HG02884 (cell line): Measurements from ENCODE around the gene PACS2.

Experiments used
- ATAC-seq: cut with Tn5 transposase; IDR thresholded peaks from one replicate; pipeline ENCODE4 v1.9.1; 2021; ENCODE audit warnings: mild to moderate bottlenecking, moderate library complexity; ENCODE audit not compliant: unreplicated experiment

Gene PACS2

DNA sequence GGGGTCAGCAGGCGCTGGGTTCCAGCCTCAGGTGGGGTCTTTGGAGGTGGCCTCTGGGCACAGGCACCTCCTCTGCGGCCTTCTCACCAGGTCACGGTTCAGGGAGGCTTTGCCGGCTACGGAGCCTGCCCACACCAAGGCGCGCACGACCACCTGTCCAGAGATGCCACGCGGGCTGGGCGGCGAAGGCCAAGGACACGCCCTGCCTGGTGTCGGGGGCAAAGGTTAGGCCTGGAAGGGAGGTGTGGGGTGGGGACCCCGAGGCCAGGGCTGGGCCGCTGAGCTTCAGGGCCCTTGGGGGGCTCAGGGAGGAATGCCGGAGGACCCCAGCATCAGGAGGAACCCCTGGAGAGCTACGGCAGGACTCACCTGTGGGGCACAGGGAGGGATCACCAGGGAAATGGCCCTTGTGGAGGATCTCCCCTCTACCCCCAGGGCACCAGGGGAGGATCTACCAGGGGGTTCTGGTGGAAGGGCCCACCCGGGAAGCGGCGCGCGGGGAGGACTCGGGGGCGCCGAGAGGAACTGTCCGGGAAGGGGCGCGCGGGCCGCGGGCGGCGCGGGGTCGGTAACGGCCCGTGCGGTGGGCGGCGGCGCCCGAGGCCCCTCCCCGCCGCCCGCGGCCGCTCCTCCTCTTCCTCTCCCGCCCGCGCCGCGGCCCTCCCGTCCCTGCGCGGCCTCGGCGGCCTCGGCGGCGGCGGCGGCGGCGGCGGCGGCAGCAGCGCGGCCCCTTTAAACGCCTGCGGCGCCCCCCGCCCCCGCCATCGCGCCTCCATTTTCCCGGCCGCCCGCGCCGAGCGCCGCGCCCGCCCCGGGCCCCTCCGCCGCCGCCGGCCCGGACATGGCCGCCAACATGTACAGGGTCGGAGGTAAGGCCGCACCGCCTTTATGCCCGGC is 104.9 kb downstream of the PACS2 start, which contains the start of gene MTA1:
MTA1 (plus strand) TSS at position 633 of the 897 bp plus-strand sequence; CDS start at position 842, 209 bp downstream.
- no peak for ATAC-seq

GRCh38 chr14:105420101-105420973 is 105.8 kb downstream of the PACS2 start:
- no peak for ATAC-seq

- no peak for ATAC-seq
Observed at GRCh38 chr14:105420974-105421674, 106.6 kb downstream of the PACS2 start.

- ATAC-seq, result no peak
Observed at GRCh38 chr14:105421723-105422615, 107.4 kb downstream of the PACS2 start.

- no peak for ATAC-seq
Observed at GRCh38 chr14:105422695-105423487, 108.3 kb downstream of the PACS2 start.

DNA sequence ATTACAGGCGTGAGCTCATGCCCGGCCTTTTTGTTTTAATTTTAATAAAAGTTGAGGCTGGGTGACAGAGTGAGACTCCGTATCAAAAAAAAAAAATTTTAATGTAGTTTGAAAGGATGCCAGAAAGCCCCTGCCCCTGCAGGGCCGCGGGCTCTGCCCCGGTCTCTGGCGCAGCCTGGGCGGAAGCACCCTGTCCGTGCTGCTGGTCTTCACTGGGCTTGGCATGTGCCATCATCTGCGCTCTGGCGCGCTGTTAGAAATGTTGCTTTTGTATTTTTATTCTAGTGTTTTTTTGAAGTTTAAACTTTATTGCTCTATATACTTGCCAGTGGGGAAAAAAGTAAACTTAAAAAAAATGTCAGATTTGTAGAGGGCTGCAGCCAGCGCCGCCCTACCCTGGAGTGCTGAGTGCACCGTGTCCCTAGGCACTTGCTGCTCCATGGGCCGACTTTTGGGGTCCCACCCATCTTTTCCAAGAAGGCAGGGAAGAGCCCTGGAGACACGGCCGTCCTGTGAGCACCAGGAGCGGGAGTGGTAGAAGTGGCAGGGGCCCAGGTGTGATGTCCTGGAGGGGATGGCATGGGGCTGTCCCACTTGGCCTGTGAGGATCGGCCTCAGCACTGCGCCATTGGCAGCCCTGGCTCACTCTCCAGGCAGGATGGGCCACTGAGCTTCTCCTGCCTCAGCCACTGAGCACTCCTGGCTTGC is 109.1 kb downstream of the PACS2 start:
- no peak for ATAC-seq

DNA sequence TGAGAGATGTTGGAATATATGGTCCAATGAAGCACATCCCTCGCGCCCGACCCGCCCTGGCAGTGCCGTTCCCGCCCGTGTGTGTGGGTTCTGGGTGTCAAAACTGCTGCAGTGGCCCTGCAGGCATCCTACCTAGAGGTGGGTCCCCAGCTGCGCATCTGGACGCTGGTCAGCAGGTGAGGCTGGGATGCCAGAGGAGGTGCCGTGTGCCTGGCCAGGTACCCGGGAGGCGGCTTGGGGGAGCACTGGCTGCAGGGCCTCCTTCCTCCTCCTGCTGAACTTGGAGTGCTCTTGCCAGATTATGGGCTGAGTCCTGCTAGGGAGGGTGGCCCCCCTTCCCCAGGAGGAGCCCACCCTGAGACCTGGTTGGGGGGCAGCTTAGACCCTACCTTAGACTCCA is 110.3 kb downstream of the PACS2 start:
- ATAC-seq, result no peak

DNA sequence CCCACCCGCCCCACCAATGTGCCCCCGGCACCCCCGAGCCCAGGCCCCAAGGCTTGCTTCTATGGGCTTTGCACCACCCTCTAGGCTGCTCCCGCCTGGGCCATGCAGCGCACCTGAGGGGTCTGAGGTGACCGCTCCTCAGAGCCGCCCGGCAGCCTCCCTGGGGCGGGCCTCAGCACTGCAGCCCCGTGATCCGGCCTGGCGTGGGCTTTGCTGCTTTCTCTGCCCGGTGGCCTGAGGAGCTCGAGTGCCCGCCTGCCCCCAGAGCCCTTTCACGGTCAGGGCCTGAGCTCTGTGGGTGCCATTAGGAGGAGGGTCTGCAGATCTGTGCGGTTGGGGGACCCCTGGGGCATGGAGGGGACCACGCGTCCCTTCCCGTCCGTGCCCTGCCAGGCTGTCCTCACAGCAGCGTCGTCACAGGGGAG is 111.3 kb downstream of the PACS2 start:
- no peak for ATAC-seq

DNA sequence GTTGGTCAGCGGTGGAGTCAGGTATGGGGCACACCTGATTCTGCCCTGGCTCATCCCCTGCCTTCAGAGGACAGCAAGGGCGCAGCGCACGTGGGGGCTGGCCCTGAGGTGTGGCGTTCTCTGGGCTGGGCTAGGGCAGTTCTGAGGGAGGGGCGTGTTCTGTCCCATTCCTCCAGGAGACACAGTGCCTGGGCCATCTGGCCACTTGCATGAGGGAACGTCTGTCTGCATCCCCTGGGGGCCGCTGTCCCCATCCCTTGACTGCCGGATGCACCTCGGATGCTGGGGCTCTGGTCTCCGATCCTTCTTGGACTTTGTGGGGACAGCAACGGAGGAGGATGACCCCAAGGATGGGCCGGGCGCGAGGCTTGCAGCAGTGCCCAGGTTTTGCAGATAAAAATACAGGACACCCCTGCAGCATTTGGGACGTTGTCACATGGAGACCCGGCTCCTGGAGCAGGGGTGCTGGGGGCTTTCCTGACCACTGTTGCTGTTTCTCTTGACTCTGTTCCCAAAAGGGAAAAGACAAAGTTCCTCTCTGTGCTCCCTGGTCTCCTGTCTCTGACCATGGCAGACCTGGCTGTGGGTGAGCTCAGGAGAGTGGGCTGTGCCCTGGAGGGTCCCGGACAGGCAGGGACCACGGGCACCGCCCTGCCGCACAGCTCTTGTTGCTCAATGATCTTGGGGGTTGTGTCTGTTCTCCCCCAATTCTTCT is 112.0 kb downstream of the PACS2 start:
- ATAC-seq, result no peak

DNA sequence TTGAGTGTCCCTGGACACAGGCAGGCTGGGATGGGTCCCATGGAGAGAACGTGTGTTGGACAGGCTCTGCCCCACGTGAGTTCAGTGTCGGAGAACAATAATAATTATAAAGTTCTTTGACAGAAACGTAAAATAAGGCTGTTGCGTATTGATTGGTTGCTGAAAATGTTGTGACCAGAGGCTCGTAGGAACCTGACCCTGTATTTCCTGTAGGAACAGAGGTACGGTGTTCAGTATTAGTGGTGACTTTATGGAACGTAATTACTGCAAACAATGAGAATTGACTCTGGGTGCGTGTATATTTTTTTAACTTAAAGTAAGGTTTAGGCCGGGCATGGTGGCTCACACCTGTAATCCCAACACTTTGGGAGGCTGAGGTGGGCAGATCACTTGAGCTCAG is 112.9 kb downstream of the PACS2 start:
- ATAC-seq, result no peak

DNA sequence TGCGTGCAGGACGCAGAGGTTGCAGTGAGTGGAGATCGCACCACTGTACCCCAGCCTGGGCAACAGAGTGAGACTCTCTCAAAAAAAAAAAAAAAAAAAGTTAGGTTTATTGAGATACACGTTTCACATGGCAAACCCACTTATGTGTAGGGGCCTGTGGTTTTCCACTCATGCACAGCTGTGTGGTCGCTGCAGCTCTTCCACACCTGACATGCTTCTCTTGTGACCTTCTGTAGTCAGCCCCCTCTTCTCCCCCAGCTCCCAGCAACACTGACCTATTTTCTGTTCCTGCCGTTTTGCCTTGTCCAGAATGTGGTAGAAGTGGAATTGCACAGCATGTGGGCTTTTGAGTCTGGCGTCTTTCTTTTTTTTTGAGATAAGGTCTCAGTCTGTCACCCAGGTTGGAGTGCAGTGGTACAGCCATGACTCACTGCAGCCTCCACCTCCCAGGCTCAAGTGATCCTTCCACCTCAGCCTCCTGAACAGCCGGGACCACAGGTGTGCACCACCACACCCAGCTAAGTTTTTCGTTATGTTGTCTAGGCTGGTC is 113.5 kb downstream of the PACS2 start:
- ATAC-seq, result no peak

DNA sequence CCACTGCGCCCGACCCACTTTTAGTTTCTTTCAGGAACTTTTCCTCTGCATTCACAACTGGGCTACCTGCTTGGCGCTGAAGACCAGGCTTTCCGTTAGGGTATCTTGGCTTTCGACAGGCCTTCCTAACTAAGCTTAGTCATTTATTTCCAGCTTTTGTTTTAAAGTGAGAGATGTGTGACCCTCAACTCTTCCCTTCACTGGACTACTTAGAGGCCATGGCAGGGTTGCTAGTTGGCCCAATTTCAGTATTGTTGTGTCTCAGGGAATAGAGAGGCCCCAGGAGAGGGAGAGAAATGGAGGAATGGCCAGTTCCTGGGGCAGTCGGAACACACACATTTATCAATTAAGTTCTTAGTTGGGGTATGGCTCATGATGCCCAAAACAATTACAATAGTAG is 115.5 kb downstream of the PACS2 start:
- no peak for ATAC-seq

- ATAC-seq, result no peak
Observed at GRCh38 chr14:105430565-105430964, 116.0 kb downstream of the PACS2 start.

GRCh38 chr14:105431256-105431655 is 116.7 kb downstream of the PACS2 start:
- ATAC-seq, result no peak

DNA sequence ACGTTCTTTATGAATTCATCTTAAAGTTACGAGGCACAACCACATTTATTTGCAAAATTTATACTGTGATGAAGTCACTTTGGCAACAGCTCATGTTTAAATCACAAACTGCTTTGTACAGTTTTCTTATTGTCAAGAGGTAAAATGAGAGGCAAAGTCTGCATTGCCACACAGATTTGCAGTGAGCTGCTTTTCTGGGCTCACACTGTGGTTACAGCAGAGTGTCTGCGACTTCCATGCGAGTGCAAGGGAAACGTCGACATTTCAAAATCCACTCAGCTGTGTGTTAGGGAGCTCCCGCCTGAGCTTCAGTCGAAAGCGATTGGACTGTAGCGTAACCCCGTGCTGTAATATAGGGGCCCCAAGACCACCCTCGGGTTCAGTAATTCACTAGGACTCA is 118.1 kb downstream of the PACS2 start:
- no peak for ATAC-seq

DNA sequence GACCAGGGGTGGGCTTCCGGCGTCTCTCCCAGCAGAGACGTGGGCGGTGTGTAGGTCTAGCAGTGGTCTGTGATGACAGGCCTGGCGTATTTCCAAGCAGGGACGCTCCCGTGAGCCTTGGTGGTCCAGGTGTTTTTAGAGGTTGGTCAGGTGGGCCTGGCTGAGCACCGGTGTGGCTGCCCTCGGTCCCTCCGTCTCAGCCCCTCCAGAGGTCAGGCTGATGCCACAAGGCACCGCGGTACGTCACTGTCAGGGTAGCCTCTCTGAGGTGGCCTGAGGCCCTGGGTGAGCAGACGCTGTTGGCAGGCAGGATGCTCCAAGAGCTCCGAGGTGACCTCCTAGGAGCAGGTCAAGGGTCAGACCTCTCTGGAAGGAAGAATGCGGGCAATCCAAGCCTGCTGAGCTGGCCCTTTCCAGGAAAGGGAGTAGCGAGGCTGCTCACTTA is 118.6 kb downstream of the PACS2 start:
- ATAC-seq, result no peak

DNA sequence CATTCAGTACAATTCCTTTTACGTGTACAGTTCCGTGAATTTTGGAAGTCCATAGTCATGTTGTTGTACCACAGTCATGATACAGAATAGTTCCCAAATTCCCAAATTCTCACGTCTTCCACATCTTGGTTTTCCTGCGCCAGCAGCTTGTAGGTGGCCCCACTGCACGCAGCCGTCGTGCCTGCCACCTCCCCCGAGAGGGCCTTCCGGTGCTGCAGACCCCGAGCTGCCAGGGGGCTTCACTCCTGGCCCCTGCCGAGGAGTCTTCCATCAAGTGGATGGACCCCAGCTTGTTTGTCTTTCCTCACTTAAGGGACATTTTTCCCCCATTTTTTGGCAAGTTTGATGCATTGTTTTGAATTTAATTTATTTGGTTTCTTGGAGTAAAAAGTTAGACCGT is 121.9 kb downstream of the PACS2 start:
- ATAC-seq, result no peak
